T follicular helper cell (primary cell): Measurements from ENCODE around the gene CCL24.
"Not testable (repeated sequence)": the region's sequence is repeated elsewhere in the genome, so short reads cannot be mapped to it uniquely, and the experiment has no call there.

Source experiments
- DNase-seq: peaks from one replicate; pipeline ENCODE4 v3.0.0-alpha.2; 2020; ENCODE audit warnings: low read depth
- total RNA-seq, 2 experiments: gene quantifications; one replicate each; lab custom pipeline; 2026; lab: John Stamatoyannopoulos, UW

Gene CCL24
- total RNA-seq = 0 reads per million in 2 experiments

GRCh38 chr7:75813781-75814236, at the start of gene CCL24:
CCL24 (minus strand) TSS chr7:75813806; CDS start chr7:75813715, 91 bp downstream.
- no peak for DNase-seq

GRCh38 chr7:75861636-75862035, 48.0 kb upstream of the CCL24 start:
- no peak for DNase-seq

- DNase-seq = no peak
Observed at GRCh38 chr7:75858410-75858809, 44.8 kb upstream of the CCL24 start.

- no peak for DNase-seq
Observed at GRCh38 chr7:75856536-75856935, 42.9 kb upstream of the CCL24 start.

GRCh38 chr7:75854813-75855345, 41.3 kb upstream of the CCL24 start:
- not testable (repeated sequence) for DNase-seq

- DNase-seq = no peak
Observed at GRCh38 chr7:75854233-75854632, 40.6 kb upstream of the CCL24 start.

- DNase-seq = no peak
Observed at GRCh38 chr7:75850235-75850634, 36.6 kb upstream of the CCL24 start.

- no peak for DNase-seq
Observed at GRCh38 chr7:75849573-75849972, 36.0 kb upstream of the CCL24 start.

GRCh38 chr7:75847707-75848106, 34.1 kb upstream of the CCL24 start:
- no peak for DNase-seq

- not testable (repeated sequence) for DNase-seq
Observed at GRCh38 chr7:75845132-75845531, 31.5 kb upstream of the CCL24 start.

- no peak for DNase-seq
Observed at GRCh38 chr7:75844158-75844557, 30.6 kb upstream of the CCL24 start.

GRCh38 chr7:75843613-75844116, 30.1 kb upstream of the CCL24 start:
- DNase-seq = no peak

GRCh38 chr7:75842836-75843446, 29.3 kb upstream of the CCL24 start:
- DNase-seq = no peak

GRCh38 chr7:75840029-75840428, 26.4 kb upstream of the CCL24 start:
- DNase-seq = no peak

- not testable (repeated sequence) for DNase-seq
Observed at GRCh38 chr7:75838281-75838930, 24.8 kb upstream of the CCL24 start.

- DNase-seq = no peak
Observed at GRCh38 chr7:75836798-75837197, 23.2 kb upstream of the CCL24 start.

GRCh38 chr7:75835688-75836285, 22.2 kb upstream of the CCL24 start:
- no peak for DNase-seq

GRCh38 chr7:75833662-75834061, 20.1 kb upstream of the CCL24 start:
- not testable (repeated sequence) for DNase-seq

GRCh38 chr7:75830978-75831377, 17.4 kb upstream of the CCL24 start:
- DNase-seq = no peak

- DNase-seq = not testable (repeated sequence)
Observed at GRCh38 chr7:75829656-75830055, 16.1 kb upstream of the CCL24 start.

- no peak for DNase-seq
Observed at GRCh38 chr7:75823198-75823910, 9.7 kb upstream of the CCL24 start.

GRCh38 chr7:75820688-75821087, 7.1 kb upstream of the CCL24 start:
- DNase-seq = no peak
